Measurements from ENCODE around the gene OR52J3. TPM values are rescaled to one million over a fixed set of nuclear protein-coding genes. Genes with fewer than 3 reads are reported as not detected.
"Not testable (repeated sequence)": the region's sequence is repeated elsewhere in the genome, so short reads cannot be mapped to it uniquely, and the experiment has no call there.

The OR52J3 gene
- not detected for polyA plus RNA-seq (ENCODE audit: insufficient read length in 3 of 3)

GRCh38 chr11:5046226-5046625, at the start of gene OR52J3:
Gene OR52J3, plus strand, starts transcription at chr11:5046526. Its CDS starts 0 bp downstream, at chr11:5046526.
- DNase-seq (ENCODE audit: low read depth in 3 of 3, low spot score in 2 of 3), result no peak

- peak; percentile 29 to 40 (median 31) for DNase-seq (ENCODE audit: low read depth in 3 of 3, low spot score in 2 of 3)
Measured at GRCh38 chr11:5004424-5005274, 41.7 kb upstream of the OR52J3 start.

- DNase-seq (ENCODE audit: low read depth in 3 of 3, low spot score in 2 of 3), result no peak
Measured at GRCh38 chr11:5007561-5007960, 38.8 kb upstream of the OR52J3 start.

- no peak for DNase-seq (ENCODE audit: low read depth in 3 of 3, low spot score in 2 of 3)
Measured at GRCh38 chr11:5011254-5011653, 35.1 kb upstream of the OR52J3 start.

GRCh38 chr11:5013012-5013411, 33.3 kb upstream of the OR52J3 start:
- DNase-seq (ENCODE audit: low read depth in 3 of 3, low spot score in 2 of 3), result no peak

- DNase-seq (ENCODE audit: low read depth in 3 of 3, low spot score in 2 of 3), result no peak
Measured at GRCh38 chr11:5021996-5022395, 24.3 kb upstream of the OR52J3 start.

- DNase-seq (ENCODE audit: low read depth in 3 of 3, low spot score in 2 of 3), result no peak
Measured at GRCh38 chr11:5036669-5037068, 9.7 kb upstream of the OR52J3 start.

GRCh38 chr11:5037926-5038325, 8.4 kb upstream of the OR52J3 start:
- DNase-seq (ENCODE audit: low read depth in 3 of 3, low spot score in 2 of 3), result no peak

- no peak for DNase-seq (ENCODE audit: low read depth in 3 of 3, low spot score in 2 of 3)
Measured at GRCh38 chr11:5038341-5038740, 8.0 kb upstream of the OR52J3 start.

- no peak for DNase-seq (ENCODE audit: low read depth in 3 of 3, low spot score in 2 of 3)
Measured at GRCh38 chr11:5040876-5041275, 5.5 kb upstream of the OR52J3 start.

- no peak for DNase-seq (ENCODE audit: low read depth in 3 of 3, low spot score in 2 of 3)
Measured at GRCh38 chr11:5042091-5042490, 4.2 kb upstream of the OR52J3 start.

GRCh38 chr11:5043380-5043779, 2.9 kb upstream of the OR52J3 start:
- DNase-seq (ENCODE audit: low read depth in 3 of 3, low spot score in 2 of 3), result no peak

- DNase-seq (ENCODE audit: low read depth in 3 of 3, low spot score in 2 of 3), result no peak
Measured at GRCh38 chr11:5046754-5047330, 516 bp downstream of the OR52J3 start.

- not testable (repeated sequence) for DNase-seq (ENCODE audit: low read depth in 3 of 3, low spot score in 2 of 3)
Measured at GRCh38 chr11:5058679-5059078, 12.4 kb downstream of the OR52J3 start.

GRCh38 chr11:5059391-5059790, 13.1 kb downstream of the OR52J3 start, which contains the start of gene OR52E2:
Gene OR52E2, minus strand, starts transcription at chr11:5059627. Its CDS starts 0 bp downstream, at chr11:5059627.
- DNase-seq (ENCODE audit: low read depth in 3 of 3, low spot score in 2 of 3), result no peak

- DNase-seq (ENCODE audit: low read depth in 3 of 3, low spot score in 2 of 3), result no peak
Measured at GRCh38 chr11:5065027-5065426, 18.7 kb downstream of the OR52J3 start.

- DNase-seq (ENCODE audit: low read depth in 3 of 3, low spot score in 2 of 3), result no peak
Measured at GRCh38 chr11:5069272-5069671, 22.9 kb downstream of the OR52J3 start, which contains the start of gene OR52E1. Gene OR52E1, plus strand, starts transcription at chr11:5069572.

GRCh38 chr11:5071799-5072198, 25.5 kb downstream of the OR52J3 start:
- no peak for DNase-seq (ENCODE audit: low read depth in 3 of 3, low spot score in 2 of 3)

- no peak for DNase-seq (ENCODE audit: low read depth in 3 of 3, low spot score in 2 of 3)
Measured at GRCh38 chr11:5081405-5081804, 35.1 kb downstream of the OR52J3 start.

GRCh38 chr11:5083602-5084001, 37.3 kb downstream of the OR52J3 start:
- DNase-seq (ENCODE audit: low read depth in 3 of 3, low spot score in 2 of 3), result no peak

- no peak for DNase-seq (ENCODE audit: low read depth in 3 of 3, low spot score in 2 of 3)
Measured at GRCh38 chr11:5088556-5088955, 42.2 kb downstream of the OR52J3 start.

GRCh38 chr11:5090668-5091067, 44.3 kb downstream of the OR52J3 start:
- DNase-seq (ENCODE audit: low read depth in 3 of 3, low spot score in 2 of 3), result no peak

All from right renal cortex interstitium (tissue), 3 donors.